NCI-H1694 treated with DMSO at 0.1 percent for 48 hours (cell line): ENCODE measurements around the gene CD86.
A peak's percentile ranks its signal among the peaks of the same experiment; 100 is the strongest.
"Not testable (repeated sequence)": the region's sequence is repeated elsewhere in the genome, so short reads cannot be mapped to it uniquely, and the experiment has no call there.

Experiments
- DNase-seq: peaks from one replicate; lab custom pipeline; 2025; lab: John Stamatoyannopoulos, UW

Gene CD86

GRCh38 chr3:122055215-122055614 lies at the start of gene CD86:
CD86 (plus strand) TSS chr3:122055362; CDS start chr3:122055490, 128 bp downstream.
- no peak for DNase-seq

- DNase-seq: no peak
These were observed 48.9 kb upstream of the CD86 start for GRCh38 chr3:122006267-122006666.

- no peak for DNase-seq
These were observed 47.0 kb upstream of the CD86 start for GRCh38 chr3:122008166-122008565.

GRCh38 chr3:122010506-122010905 lies 44.7 kb upstream of the CD86 start:
- no peak for DNase-seq

GRCh38 chr3:122011396-122011795 lies 43.8 kb upstream of the CD86 start:
- no peak for DNase-seq

GRCh38 chr3:122012821-122013220 lies 42.3 kb upstream of the CD86 start:
- DNase-seq: no peak

GRCh38 chr3:122013448-122013925 lies 41.7 kb upstream of the CD86 start:
- DNase-seq: no peak

GRCh38 chr3:122014741-122015140 lies 40.4 kb upstream of the CD86 start:
- no peak for DNase-seq

GRCh38 chr3:122019493-122019892 lies 35.7 kb upstream of the CD86 start:
- DNase-seq: no peak

- no peak for DNase-seq
These were observed 34.1 kb upstream of the CD86 start for GRCh38 chr3:122021037-122021436.

- no peak for DNase-seq
These were observed 33.3 kb upstream of the CD86 start, which contains the start of gene ILDR1 for GRCh38 chr3:122021811-122022401. ILDR1 (minus strand) TSS chr3:122022247; CDS start chr3:122022077, 170 bp downstream.

- no peak for DNase-seq
These were observed 31.7 kb upstream of the CD86 start for GRCh38 chr3:122023335-122023910.

GRCh38 chr3:122024800-122025199 lies 30.4 kb upstream of the CD86 start:
- DNase-seq: peak; percentile 1

GRCh38 chr3:122025296-122025695 lies 29.9 kb upstream of the CD86 start:
- DNase-seq: no peak

GRCh38 chr3:122030381-122031122 lies 24.6 kb upstream of the CD86 start:
- DNase-seq: no peak

GRCh38 chr3:122031123-122031468 lies 24.1 kb upstream of the CD86 start:
- no peak for DNase-seq

GRCh38 chr3:122032531-122032930 lies 22.6 kb upstream of the CD86 start:
- no peak for DNase-seq

GRCh38 chr3:122033023-122033422 lies 22.1 kb upstream of the CD86 start:
- no peak for DNase-seq

GRCh38 chr3:122047296-122047695 lies 7.9 kb upstream of the CD86 start:
- not testable (repeated sequence) for DNase-seq

- DNase-seq: not testable (repeated sequence)
These were observed 7.4 kb upstream of the CD86 start for GRCh38 chr3:122047773-122048172.

- no peak for DNase-seq
These were observed 2.2 kb upstream of the CD86 start for GRCh38 chr3:122052968-122053367.

- no peak for DNase-seq
These were observed 2.5 kb downstream of the CD86 start for GRCh38 chr3:122057671-122058070.

- DNase-seq: no peak
These were observed 3.1 kb downstream of the CD86 start for GRCh38 chr3:122058294-122058693.
